Immature natural killer cell (primary cell): ENCODE data around the gene CSNK1A1. TPM values are rescaled to one million over a fixed set of nuclear protein-coding genes. Genes with fewer than 3 reads are reported as not detected.
"Not testable (repeated sequence)": the region's sequence is repeated elsewhere in the genome, so short reads cannot be mapped to it uniquely, and the experiment has no call there.

Experiments
- DNase-seq, 3 donors: peaks; one replicate each; pipeline ENCODE4 v3.0.0; 2022; ENCODE audit warnings: mixed read lengths in 1 of 3
- H3K27ac Mint-ChIP-seq, 6 donors: one replicate each; pipeline ENCODE4 v1.8.0; 2020; ENCODE audit warnings: mixed read lengths in 6 of 6, mild to moderate bottlenecking in 5 of 6, inconsistent platforms in 4 of 6, moderate library complexity in 3 of 6
- H3K27me3 Mint-ChIP-seq, 3 donors: one replicate each; pipeline ENCODE4 v1.8.0; 2020 to 2021; ENCODE audit warnings: low read depth in 3 of 3, mild to moderate bottlenecking in 3 of 3, mixed read lengths in 3 of 3, moderate library complexity in 3 of 3, inconsistent platforms in 1 of 3
- H3K36me3 Mint-ChIP-seq, 3 donors: one replicate each; pipeline ENCODE4 v1.8.0; 2020; ENCODE audit warnings: mixed read lengths in 3 of 3, inconsistent platforms in 2 of 3, mild to moderate bottlenecking in 2 of 3
- H3K4me1 Mint-ChIP-seq, 2 donors: one replicate each; pipeline ENCODE4 v1.8.0; 2020; ENCODE audit warnings: inconsistent platforms in 2 of 2, mild to moderate bottlenecking in 2 of 2, mixed read lengths in 2 of 2, moderate library complexity in 1 of 2
- H3K4me3 Mint-ChIP-seq, 5 donors: one replicate each; pipeline ENCODE4 v1.8.0; 2020; ENCODE audit warnings: mild to moderate bottlenecking in 5 of 5, mixed read lengths in 5 of 5, inconsistent platforms in 3 of 5, moderate library complexity in 3 of 5
- H3K9me3 Mint-ChIP-seq, 6 donors: one replicate each; pipeline ENCODE4 v1.8.0; 2020; ENCODE audit warnings: mild to moderate bottlenecking in 6 of 6, mixed read lengths in 6 of 6, inconsistent platforms in 4 of 6, moderate library complexity in 3 of 6
- polyA plus RNA-seq, 3 donors: library from polyadenylated mRNA; unstranded; fragments of 300-500 nt; fragmentation: Illumina TruSeq; gene quantifications; one replicate each; pipeline ENCODE4 v1.2.3, GENCODE V29; 2021

The CSNK1A1 gene
- polyA plus RNA-seq, 3 donors from 2014 or later = 106 to 146 (median 134) TPM

GRCh38 chr5:149583394-149583793 is 32.2 kb upstream of the CSNK1A1 start:
- Mint-ChIP-seq H3K4me1 (peaks cover 0 to 8% of the 10 kb centered on the region in 2 donors), H3K9me3 (no peaks in the 10 kb centered on the region), H3K36me3 (no peaks in the 10 kb centered on the region), H3K27ac (no peak overlapping the region), H3K4me3 (no peak overlapping the region), H3K27me3 (peaks cover 9 to 11% (median 10%) of the 10 kb centered on the region in 3 donors)
- no peak for DNase-seq

GRCh38 chr5:149581931-149582768 is 30.9 kb upstream of the CSNK1A1 start:
- Mint-ChIP-seq H3K36me3 (no peaks in the 10 kb centered on the region), H3K27ac (no peak overlapping the region), H3K4me3 (peak overlapping the region in 4 of 5 donors; percentile 47 to 64 (median 50)), H3K4me1 (peaks cover 0 to 8% of the 10 kb centered on the region in 2 donors), H3K27me3 (peaks cover 9 to 12% (median 9%) of the 10 kb centered on the region in 3 donors), H3K9me3 (no peaks in the 10 kb centered on the region)
- DNase-seq = no peak

DNA sequence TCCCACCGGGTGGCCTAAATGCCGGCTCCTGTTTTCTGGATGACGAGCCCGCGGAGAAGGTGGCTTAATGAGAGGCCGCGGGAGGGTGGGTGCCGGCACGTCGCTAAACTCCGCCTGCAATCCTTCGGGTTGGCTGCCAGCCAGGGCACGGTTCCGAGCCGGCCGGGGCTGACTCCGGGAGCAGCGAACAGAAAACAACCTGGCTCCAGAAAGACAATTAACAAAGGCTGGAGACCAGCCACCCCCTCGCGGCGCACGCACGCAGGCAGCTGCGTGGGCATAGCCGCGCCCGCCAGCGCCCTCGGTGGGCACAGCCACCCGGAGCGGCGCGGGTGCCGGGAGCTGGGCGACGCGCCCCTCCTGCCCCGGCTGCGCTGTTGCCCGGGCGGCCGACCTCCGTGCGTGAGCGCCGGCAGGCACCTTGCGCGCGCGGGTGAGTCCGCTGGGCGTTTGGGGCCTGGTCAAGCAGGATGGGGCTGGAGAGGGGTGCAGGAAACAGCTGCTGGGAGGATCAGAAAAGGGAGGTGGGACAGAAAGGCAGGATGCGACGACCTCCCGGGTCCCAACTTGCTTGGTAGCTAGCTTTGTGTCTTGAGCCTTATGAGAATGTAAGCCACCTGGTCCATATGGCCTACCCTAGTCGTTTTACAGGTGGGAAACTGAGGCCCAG is 30.1 kb upstream of the CSNK1A1 start, which contains the start of gene ARHGEF37:
ARHGEF37 (plus strand) TSS at position 307 of the 670 bp plus-strand sequence. CDS start 16,272 bp downstream, outside the sequence.
- H3K9me3 Mint-ChIP-seq = no peaks in the 10 kb centered on the region
- H3K4me1 Mint-ChIP-seq = peaks cover 0 to 8% of the 10 kb centered on the region in 2 donors

DNA sequence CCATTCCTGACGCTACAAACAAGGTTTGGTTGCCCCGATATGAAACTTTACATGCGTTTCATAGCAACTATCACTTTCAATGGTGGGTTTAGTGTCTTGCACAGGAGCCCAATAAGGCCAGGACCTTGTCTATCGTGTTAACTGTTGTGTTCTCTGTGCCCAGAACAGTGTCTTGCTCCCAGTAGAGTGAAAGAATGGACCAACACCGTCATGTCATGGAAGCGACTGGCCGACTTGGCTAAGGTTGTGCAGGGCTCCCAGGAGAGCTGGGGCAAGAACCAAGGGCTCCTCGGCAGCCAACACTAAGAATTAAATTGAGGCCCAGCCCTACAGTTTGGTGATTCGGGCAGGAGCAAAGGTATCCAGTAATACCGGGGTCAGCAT is 29.6 kb upstream of the CSNK1A1 start:
- no peak for DNase-seq
- Mint-ChIP-seq H3K27ac (no peak overlapping the region), H3K4me1 (peaks cover 0 to 8% of the 10 kb centered on the region in 2 donors), H3K36me3 (no peaks in the 10 kb centered on the region), H3K27me3 (peaks cover 8 to 11% (median 9%) of the 10 kb centered on the region in 3 donors), H3K4me3 (peak overlapping the region; percentile 44 to 67 (median 60)), H3K9me3 (no peaks in the 10 kb centered on the region)

More for the DNA sequence above, 30.1 kb upstream of the CSNK1A1 start, which contains the start of gene ARHGEF37:
- peak in 2 of 3 donors; percentile 4 to 5 for DNase-seq
- Mint-ChIP-seq H3K27me3 (peaks cover 8 to 12% (median 9%) of the 10 kb centered on the region in 3 donors), H3K4me3 (peak within 1 kb of the TSS; percentile 50 to 67 (median 61)), H3K36me3 (no peaks in the 10 kb centered on the region), H3K27ac (no peak within 1 kb of the TSS)

DNA sequence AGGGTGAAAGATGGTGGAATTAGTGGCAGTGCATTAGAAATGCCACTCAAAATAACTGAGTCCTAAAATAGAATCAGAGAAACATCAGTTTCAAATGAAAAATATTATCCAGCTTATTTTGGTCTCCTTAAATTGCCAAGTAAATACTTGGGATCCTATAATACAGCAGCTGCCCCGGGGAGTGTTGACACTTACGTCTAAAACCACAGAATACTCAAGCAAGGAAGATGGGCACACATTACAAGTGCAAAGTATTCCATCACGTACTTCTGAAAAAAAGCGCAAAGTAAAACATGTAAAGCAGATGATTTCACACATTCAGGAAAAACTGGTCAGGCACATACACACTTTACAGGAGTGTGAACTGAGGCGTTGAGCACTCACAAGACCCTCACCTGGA is 27.7 kb upstream of the CSNK1A1 start:
- no peaks in the 10 kb centered on the region for H3K36me3 Mint-ChIP-seq
- peaks cover 8 to 12% (median 9%) of the 10 kb centered on the region in 3 donors for H3K27me3 Mint-ChIP-seq
- H3K4me3 Mint-ChIP-seq = no peak overlapping the region
- no peak for DNase-seq
- peaks cover 0 to 8% of the 10 kb centered on the region in 2 donors for H3K4me1 Mint-ChIP-seq
- H3K27ac Mint-ChIP-seq = no peak overlapping the region
- no peaks in the 10 kb centered on the region for H3K9me3 Mint-ChIP-seq

GRCh38 chr5:149576021-149576420 is 24.8 kb upstream of the CSNK1A1 start:
- no peaks in the 10 kb centered on the region for H3K9me3 Mint-ChIP-seq
- no peak for DNase-seq
- H3K27ac Mint-ChIP-seq = no peak overlapping the region
- no peak overlapping the region for H3K4me3 Mint-ChIP-seq
- H3K36me3 Mint-ChIP-seq = no peaks in the 10 kb centered on the region
- H3K4me1 Mint-ChIP-seq = peaks cover 0 to 5% of the 10 kb centered on the region in 2 donors
- H3K27me3 Mint-ChIP-seq = peaks cover 4 to 12% (median 8%) of the 10 kb centered on the region in 3 donors

DNA sequence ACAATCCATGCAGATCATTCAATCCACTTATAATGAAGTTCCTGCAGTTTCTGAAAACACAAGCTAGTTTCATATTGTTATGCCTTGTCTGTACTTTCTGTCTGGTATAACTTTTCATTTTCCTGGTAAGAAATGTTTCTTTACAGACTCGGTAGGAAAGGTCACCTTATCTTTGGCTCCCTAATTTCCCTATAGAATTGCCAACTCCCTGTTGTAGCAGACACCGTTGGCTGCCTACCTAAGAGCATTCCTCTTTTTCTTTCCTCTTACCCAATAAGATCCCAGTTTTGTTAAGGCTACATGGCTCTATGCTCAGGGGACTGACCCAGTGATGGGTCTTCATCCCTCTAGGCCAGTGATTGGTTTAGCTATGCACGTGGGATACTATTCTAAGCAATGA is 23.9 kb upstream of the CSNK1A1 start:
- no peak overlapping the region for H3K27ac Mint-ChIP-seq
- no peak overlapping the region for H3K4me3 Mint-ChIP-seq

GRCh38 chr5:149572576-149573231 is 21.5 kb upstream of the CSNK1A1 start:
- DNase-seq = no peak
- Mint-ChIP-seq H3K36me3 (no peaks in the 10 kb centered on the region), H3K4me1 (no peaks in the 10 kb centered on the region), H3K4me3 (no peak overlapping the region), H3K9me3 (no peaks in the 10 kb centered on the region), H3K27me3 (peaks cover 0 to 2% (median 0%) of the 10 kb centered on the region in 3 donors), H3K27ac (no peak overlapping the region)

More for the DNA sequence above, 23.9 kb upstream of the CSNK1A1 start:
- H3K4me1 Mint-ChIP-seq = no peaks in the 10 kb centered on the region
- DNase-seq = no peak
- H3K27me3 Mint-ChIP-seq = peaks cover 0 to 8% (median 4%) of the 10 kb centered on the region in 3 donors
- no peaks in the 10 kb centered on the region for H3K9me3 Mint-ChIP-seq
- no peaks in the 10 kb centered on the region for H3K36me3 Mint-ChIP-seq

GRCh38 chr5:149572170-149572569 is 20.9 kb upstream of the CSNK1A1 start:
- Mint-ChIP-seq H3K9me3 (no peaks in the 10 kb centered on the region), H3K27ac (no peak overlapping the region), H3K36me3 (no peaks in the 10 kb centered on the region), H3K27me3 (peaks cover 0 to 2% (median 0%) of the 10 kb centered on the region in 3 donors), H3K4me3 (no peak overlapping the region), H3K4me1 (no peaks in the 10 kb centered on the region)
- no peak for DNase-seq

DNA sequence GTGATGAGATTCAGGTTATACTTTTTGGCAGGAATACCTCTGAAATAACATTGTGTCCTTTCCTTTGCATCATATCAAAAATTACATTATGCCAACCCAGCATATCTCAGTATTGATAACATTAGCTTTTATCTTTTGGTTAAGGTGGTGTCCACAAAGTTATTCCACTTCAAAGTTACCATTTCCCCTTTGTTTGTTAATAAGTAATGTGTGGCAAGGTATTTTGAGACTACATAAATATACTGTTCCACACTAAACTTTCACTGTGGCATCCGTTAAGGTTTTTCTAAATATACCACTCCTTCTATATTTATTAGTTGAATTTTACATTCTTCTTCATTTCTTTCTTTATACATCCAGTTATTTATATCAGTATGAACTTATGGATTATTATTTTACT is 16.0 kb upstream of the CSNK1A1 start:
- DNase-seq = no peak
- H3K27ac Mint-ChIP-seq = no peak overlapping the region
- no peaks in the 10 kb centered on the region for H3K36me3 Mint-ChIP-seq
- H3K4me1 Mint-ChIP-seq = no peaks in the 10 kb centered on the region
- H3K27me3 Mint-ChIP-seq = peaks cover 0 to 2% (median 0%) of the 10 kb centered on the region in 3 donors
- no peaks in the 10 kb centered on the region for H3K9me3 Mint-ChIP-seq
- no peak overlapping the region for H3K4me3 Mint-ChIP-seq

DNA sequence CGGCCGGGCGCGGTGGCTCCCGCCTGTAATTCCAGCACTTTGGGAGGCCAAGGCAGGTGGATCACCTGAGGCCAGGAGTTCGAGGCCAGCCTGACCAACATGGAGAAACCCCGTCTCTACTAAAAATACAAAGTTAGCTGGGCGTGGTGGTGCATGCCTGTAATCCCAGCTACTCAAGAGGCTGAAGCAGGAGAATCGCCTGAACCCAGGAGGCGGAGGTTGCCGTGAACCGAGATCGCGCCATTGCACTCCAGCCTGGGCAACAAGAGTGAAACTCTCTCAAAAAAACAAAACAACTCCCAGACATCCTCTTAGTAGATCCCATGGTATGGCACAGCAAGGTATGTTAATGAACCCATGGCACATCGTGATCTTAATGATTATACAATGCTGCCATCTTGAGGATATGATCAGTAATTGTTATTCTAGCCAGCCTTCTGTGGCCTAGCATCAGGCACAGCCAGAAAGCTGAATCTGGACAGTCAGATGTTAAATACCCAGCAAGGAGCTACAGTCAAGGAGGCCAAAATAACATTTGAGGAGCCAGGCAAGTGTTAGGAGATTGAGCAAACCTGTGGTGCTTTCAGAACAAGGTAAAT is 13.4 kb upstream of the CSNK1A1 start:
- H3K27ac Mint-ChIP-seq, H3K9me3 Mint-ChIP-seq, H3K4me1 Mint-ChIP-seq, H3K36me3 Mint-ChIP-seq, H3K4me3 Mint-ChIP-seq, H3K27me3 Mint-ChIP-seq: not testable (repeated sequence)
- DNase-seq = peak; percentile 53 to 61 (median 60)

GRCh38 chr5:149563466-149563865 is 12.2 kb upstream of the CSNK1A1 start:
- H3K9me3 Mint-ChIP-seq = no peaks in the 10 kb centered on the region

DNA sequence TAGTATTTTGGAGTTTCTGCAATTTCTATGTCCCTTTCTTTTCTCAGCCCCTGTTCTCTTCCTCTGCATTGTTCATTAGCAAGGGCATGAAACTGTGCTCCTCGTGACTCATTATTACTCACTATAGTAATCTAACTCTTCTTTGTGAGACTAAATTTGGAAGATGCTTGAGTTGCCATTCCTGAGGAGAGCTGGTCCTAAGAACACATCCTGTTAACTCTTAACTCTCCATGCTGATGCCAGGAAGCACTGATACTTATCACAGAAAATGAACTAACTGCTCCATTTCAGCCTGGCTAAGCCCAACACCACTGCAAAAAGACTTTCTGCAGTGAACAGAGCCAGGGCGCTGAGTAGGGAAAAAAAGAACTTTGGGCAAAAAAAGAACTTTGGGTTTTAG is 10.6 kb upstream of the CSNK1A1 start:
- H3K4me3 Mint-ChIP-seq = no peak overlapping the region
- no peak overlapping the region for H3K27ac Mint-ChIP-seq
- H3K27me3 Mint-ChIP-seq = peaks cover 0 to 2% (median 2%) of the 10 kb centered on the region in 3 donors
- no peak for DNase-seq
- no peaks in the 10 kb centered on the region for H3K4me1 Mint-ChIP-seq
- no peaks in the 10 kb centered on the region for H3K36me3 Mint-ChIP-seq
- H3K9me3 Mint-ChIP-seq = no peaks in the 10 kb centered on the region

More at GRCh38 chr5:149563466-149563865, 12.2 kb upstream of the CSNK1A1 start:
- H3K4me1 Mint-ChIP-seq = no peaks in the 10 kb centered on the region
- no peak for DNase-seq
- no peak overlapping the region for H3K4me3 Mint-ChIP-seq
- peaks cover 0 to 2% (median 2%) of the 10 kb centered on the region in 3 donors for H3K27me3 Mint-ChIP-seq
- H3K27ac Mint-ChIP-seq = no peak overlapping the region
- H3K36me3 Mint-ChIP-seq = no peaks in the 10 kb centered on the region
